H9 (cell line): ENCODE data around the gene TXNDC17. TPM values are rescaled to one million over a fixed set of nuclear protein-coding genes. Genes with fewer than 3 reads are reported as not detected.

Experiments
- microRNA-seq: library from miRNA; unstranded; fragments of <30 nt; microRNA quantifications from one replicate; pipeline ENCODE4, GENCODE V29; 2020; ENCODE audit warnings: borderline microRNAs expressed
- total RNA-seq: library from RNA; stranded (reverse); gene quantifications from 2 replicates; pipeline ENCODE4 v1.2.1, GENCODE V29; 2021

TXNDC17 gene
- total RNA-seq, 1 experiment from 2014 or later: 170 TPM

Small RNA genes within 50 kb of the gene (microRNA-seq; reads per million reads assigned to microRNA genes)
- gene MIR4520-1 (not detected), gene MIR4520-2 (not detected)

Other genes with a start within 250 kb of the TXNDC17 start
- 0.24 and 0.57 TPM in 2 replicates for gene AIPL1, start 205.9 kb upstream of the TXNDC17 start, total RNA-seq
- 91.6 and 92.5 TPM in 2 replicates for gene PIMREG, start 196.6 kb upstream of the TXNDC17 start, total RNA-seq
- gene PITPNM3, start 84.5 kb upstream of the TXNDC17 start, total RNA-seq: 2.7 and 3.4 TPM in 2 replicates
- gene KIAA0753, start 349 bp upstream of the TXNDC17 start, total RNA-seq: 37.2 and 37.4 TPM in 2 replicates
- gene MED31, start 10.5 kb downstream of the TXNDC17 start, total RNA-seq: 9.1 and 11.8 TPM in 2 replicates
- gene C17orf100, start 10.7 kb downstream of the TXNDC17 start, total RNA-seq: 0.70 and 1.1 TPM in 2 replicates
- 1.4 and 1.6 TPM in 2 replicates for gene SLC13A5, start 72.3 kb downstream of the TXNDC17 start, total RNA-seq
- not detected in 2 replicates for gene XAF1, start 115.0 kb downstream of the TXNDC17 start, total RNA-seq
- not detected in 2 replicates for gene FBXO39, start 135.2 kb downstream of the TXNDC17 start, total RNA-seq
- gene TEKT1, start 190.7 kb downstream of the TXNDC17 start, total RNA-seq: not detected in 2 replicates